ENCODE measurements around the gene TCF12.

Gene TCF12

DNA sequence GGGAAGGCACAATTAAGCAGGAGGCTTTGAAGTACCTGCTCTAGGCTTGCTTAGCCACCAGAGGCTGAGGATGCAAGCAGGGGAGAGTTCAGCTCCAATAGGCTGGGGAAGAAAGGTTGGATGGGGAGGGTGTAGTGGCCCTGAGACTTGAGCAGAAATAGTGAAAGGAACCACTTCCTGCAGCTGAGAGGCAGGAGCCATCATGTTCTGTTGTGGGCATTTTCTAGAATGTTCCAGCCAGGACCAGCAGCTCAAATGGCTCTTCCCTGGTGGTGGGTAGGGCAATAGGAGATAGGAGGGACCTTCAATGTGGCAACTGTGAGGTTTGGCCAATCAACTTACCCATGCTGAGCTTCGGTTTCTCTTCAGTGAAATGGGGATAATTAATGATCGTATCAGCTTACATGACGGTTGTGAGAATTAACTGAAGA, 378.7 kb downstream of the TCF12 start:
- no peak for DNase-seq (ENCODE audit: low read depth)
- TF ChIP-seq CTCF (IDR thresholded peaks at IDR 0.05; ENCODE audit: control insufficient read depth, extremely low read depth, insufficient read depth), result no peak
- H3K4me3 ChIP-seq (ENCODE audit: low read depth, low read length), result no peak overlapping the region

DNA sequence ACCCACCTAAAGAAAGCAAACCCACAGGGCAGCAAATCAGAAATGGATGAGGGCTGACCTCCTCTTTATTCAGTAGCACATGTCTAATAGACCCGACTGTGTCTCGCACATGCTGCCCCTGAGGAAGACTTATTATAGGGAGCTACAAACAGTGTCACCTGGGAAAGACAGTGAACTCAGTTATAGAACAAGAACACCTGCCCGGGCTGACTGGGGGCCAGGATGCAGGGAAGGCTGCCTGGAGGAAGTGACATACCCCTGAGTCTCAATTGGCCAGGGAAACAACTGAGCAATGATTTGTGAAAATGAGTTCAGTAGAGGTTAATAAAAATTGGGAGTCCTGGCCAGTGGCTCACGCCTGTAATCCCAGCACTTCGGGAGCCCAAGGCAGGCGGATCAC, 379.2 kb downstream of the TCF12 start:
- no peak for TF ChIP-seq CTCF (IDR thresholded peaks at IDR 0.05; ENCODE audit: control insufficient read depth, extremely low read depth, insufficient read depth)
- no peak overlapping the region for H3K4me3 ChIP-seq (ENCODE audit: low read depth, low read length)
- no peak for DNase-seq (ENCODE audit: low read depth)

DNA sequence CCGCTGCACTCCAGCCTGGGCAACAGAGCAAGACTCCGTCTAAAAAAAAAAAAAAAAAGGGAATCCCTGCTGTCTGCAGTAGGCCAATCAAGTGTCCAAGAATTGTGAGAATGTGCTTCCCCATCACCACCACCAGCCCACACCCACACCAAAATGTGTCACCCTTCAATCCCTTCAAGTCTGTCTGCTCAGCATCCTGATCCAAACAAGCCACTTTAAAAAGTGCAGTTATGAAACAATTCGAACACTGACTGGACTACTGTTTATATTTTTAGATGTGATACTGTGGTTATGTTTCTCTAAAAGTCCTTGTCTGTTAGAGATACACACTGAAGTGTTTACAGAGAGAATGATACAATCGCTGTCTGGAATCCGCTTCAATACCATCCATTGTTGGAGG, 379.8 kb downstream of the TCF12 start:
- H3K4me3 ChIP-seq (ENCODE audit: low read depth, low read length), result no peak overlapping the region
- DNase-seq (ENCODE audit: low read depth), result no peak
- no peak for TF ChIP-seq CTCF (IDR thresholded peaks at IDR 0.05; ENCODE audit: control insufficient read depth, extremely low read depth, insufficient read depth)

DNA sequence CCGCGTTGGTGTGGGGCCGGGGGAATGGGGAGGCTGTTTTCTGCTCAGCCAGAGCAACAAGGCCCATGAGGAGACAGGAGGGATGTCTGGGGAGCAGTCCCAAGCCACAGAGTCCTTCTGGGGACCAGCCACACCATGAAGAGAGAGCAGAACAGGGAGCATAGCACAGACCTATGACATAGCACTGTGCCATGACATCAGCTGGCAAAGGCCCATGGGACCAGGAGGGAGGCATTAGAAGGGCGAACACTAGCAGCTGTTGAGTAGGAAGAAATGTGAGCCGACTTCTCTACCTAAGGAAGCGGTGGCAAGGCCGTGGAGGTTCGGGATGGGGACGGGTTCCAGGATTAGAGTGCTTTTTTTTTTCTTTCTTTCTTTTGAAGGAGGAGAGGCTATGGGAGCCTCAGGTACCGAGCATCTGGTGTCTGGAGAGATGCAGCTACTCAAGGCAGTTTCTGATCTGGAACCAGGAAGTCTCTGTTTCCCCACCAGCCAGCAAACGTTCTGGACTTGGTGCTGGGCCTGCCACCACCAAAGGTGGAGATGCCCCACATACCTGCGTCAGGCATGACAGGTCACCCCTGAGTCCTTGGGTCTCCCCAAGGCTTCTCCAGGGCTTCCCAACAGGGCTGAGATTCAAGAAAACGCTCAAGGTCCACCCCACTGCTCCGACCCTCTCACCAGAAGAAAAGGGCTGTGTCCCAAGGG, 380.6 kb downstream of the TCF12 start:
- DNase-seq (ENCODE audit: low read depth), result no peak
- TF ChIP-seq CTCF (IDR thresholded peaks at IDR 0.05; ENCODE audit: control insufficient read depth, extremely low read depth, insufficient read depth), result no peak
- H3K4me3 ChIP-seq (ENCODE audit: low read depth, low read length), result no peak overlapping the region

DNA sequence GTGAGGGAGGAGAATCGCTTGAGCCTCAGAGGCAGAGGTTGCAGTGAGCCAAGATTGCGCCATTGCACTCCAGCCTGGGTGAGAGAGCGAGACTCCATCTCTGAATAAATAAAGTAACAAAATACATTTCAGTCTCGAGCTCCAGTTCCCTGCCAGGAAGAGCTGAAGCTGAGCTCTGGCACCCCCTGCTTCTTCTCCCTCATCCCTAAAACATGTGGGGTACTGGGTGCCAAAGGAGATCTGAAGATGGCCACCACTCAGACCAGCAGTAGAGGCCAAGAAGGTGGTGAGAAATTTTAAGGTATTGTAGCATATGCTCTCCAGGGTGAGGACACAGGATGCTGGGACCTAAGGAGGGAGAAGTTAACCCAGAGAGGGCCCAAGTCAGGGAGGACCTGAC, 382.9 kb downstream of the TCF12 start:
- no peak for DNase-seq (ENCODE audit: low read depth)
- no peak for TF ChIP-seq CTCF (IDR thresholded peaks at IDR 0.05; ENCODE audit: control insufficient read depth, extremely low read depth, insufficient read depth)
- no peak overlapping the region for H3K4me3 ChIP-seq (ENCODE audit: low read depth, low read length)

- no peak overlapping the region for H3K4me3 ChIP-seq (ENCODE audit: low read depth, low read length)
- no peak for DNase-seq (ENCODE audit: low read depth)
- no peak for TF ChIP-seq CTCF (IDR thresholded peaks at IDR 0.05; ENCODE audit: control insufficient read depth, extremely low read depth, insufficient read depth)
Measured at GRCh38 chr15:57302640-57303257, 384.3 kb downstream of the TCF12 start.

GRCh38 chr15:57305009-57305408, 386.6 kb downstream of the TCF12 start:
- TF ChIP-seq CTCF (IDR thresholded peaks at IDR 0.05; ENCODE audit: control insufficient read depth, extremely low read depth, insufficient read depth), result no peak
- no peak overlapping the region for H3K4me3 ChIP-seq (ENCODE audit: low read depth, low read length)
- DNase-seq (ENCODE audit: low read depth), result no peak
